ENCODE measurements around the gene ARHGAP12. TPM values are rescaled to one million over a fixed set of nuclear protein-coding genes. Genes with fewer than 3 reads are reported as not detected.

The ARHGAP12 gene
- total RNA-seq, 1 experiment from 2014 or later = 51.9 TPM

- Histone ChIP-seq H3K27me3 (ENCODE audit: insufficient read depth, low read depth) (no peaks in the 10 kb centered on the region), H3K27ac (no peak overlapping the region), H2AFZ (no peak overlapping the region), H4K20me1 (ENCODE audit: insufficient read depth) (no peaks in the 10 kb centered on the region), H3K4me1 (replicated peaks; ENCODE audit: insufficient read depth) (0 out of 2 replicates have a peak, but pooled peaks cover under 1% of the 10 kb centered on the region), H3K4me2 (no peak overlapping the region), H3F3A (ENCODE audit: insufficient read depth, low read depth) (no peaks in the 10 kb centered on the region; the same call in 1 of the 2 replicates), H3K9me2 (ENCODE audit: insufficient read depth) (no peaks in the 10 kb centered on the region), H3K9me3 (ENCODE audit: insufficient read depth, low read depth) (no peaks in the 10 kb centered on the region), H3K36me3 (ENCODE audit: low read depth) (no peaks in the 10 kb centered on the region), H3K79me2 (ENCODE audit: low read depth) (no peaks in the 10 kb centered on the region), H3K4me3 (no peak overlapping the region)
- intact Hi-C loops (cut with micrococcal nuclease; ENCODE audit: unreplicated experiment) = no loop called here
- no TSS peak for BruUV-seq (replicated peaks)
- CTCF ChIA-PET = no interaction called here
- TF ChIP-seq EZH2 (IDR thresholded peaks at IDR 0.05; ENCODE audit: low read depth) (no peak), CTCF (conservative IDR thresholded peaks at IDR 0.05) (no peak)
- POLR2A ChIA-PET (ENCODE audit: unreplicated experiment) = interaction anchor here (0.5 kb wide), 1 partner anchor 1831 kb away, joined by 3 read pairs; no protein-coding TSS in a partner anchor
- DNase-seq = no peak
Measured at GRCh38 chr10:31765541-31765940, 163.1 kb downstream of the ARHGAP12 start.

- Histone ChIP-seq H3K9me2 (ENCODE audit: insufficient read depth) (no peaks in the 10 kb centered on the region), H3K9me3 (ENCODE audit: insufficient read depth, low read depth) (no peaks in the 10 kb centered on the region), H3K79me2 (ENCODE audit: low read depth) (no peaks in the 10 kb centered on the region), H4K20me1 (ENCODE audit: insufficient read depth) (no peaks in the 10 kb centered on the region), H3K27me3 (ENCODE audit: insufficient read depth, low read depth) (no peaks in the 10 kb centered on the region), H3K27ac (no peak overlapping the region), H3K4me3 (no peak overlapping the region), H3F3A (ENCODE audit: insufficient read depth, low read depth) (peaks cover 3% of the 10 kb centered on the region; the same call in 1 of the 2 replicates), H3K36me3 (ENCODE audit: low read depth) (no peaks in the 10 kb centered on the region), H3K4me2 (no peak overlapping the region), H2AFZ (no peak overlapping the region), H3K4me1 (replicated peaks; ENCODE audit: insufficient read depth) (0 out of 2 replicates have a peak, but pooled peaks cover 4% of the 10 kb centered on the region)
- CTCF ChIA-PET = no interaction called here
- intact Hi-C loops (cut with micrococcal nuclease; ENCODE audit: unreplicated experiment) = no loop called here
- DNase-seq = no peak
- TF ChIP-seq EZH2 (IDR thresholded peaks at IDR 0.05; ENCODE audit: low read depth) (no peak), CTCF (conservative IDR thresholded peaks at IDR 0.05) (no peak)
- no TSS peak for BruUV-seq (replicated peaks)
- POLR2A ChIA-PET (ENCODE audit: unreplicated experiment) = no interaction called here
Measured at GRCh38 chr10:31762316-31762715, 166.3 kb downstream of the ARHGAP12 start.

- Histone ChIP-seq H3K4me2 (no peak overlapping the region), H2AFZ (no peak overlapping the region), H3F3A (ENCODE audit: insufficient read depth, low read depth) (peaks cover 3% of the 10 kb centered on the region; the same call in 1 of the 2 replicates), H3K4me3 (no peak overlapping the region), H3K36me3 (ENCODE audit: low read depth) (no peaks in the 10 kb centered on the region), H3K9me3 (ENCODE audit: insufficient read depth, low read depth) (no peaks in the 10 kb centered on the region), H3K27ac (no peak overlapping the region), H3K9me2 (ENCODE audit: insufficient read depth) (no peaks in the 10 kb centered on the region), H4K20me1 (ENCODE audit: insufficient read depth) (no peaks in the 10 kb centered on the region), H3K4me1 (replicated peaks; ENCODE audit: insufficient read depth) (0 out of 2 replicates have a peak, but pooled peaks cover 4% of the 10 kb centered on the region), H3K27me3 (ENCODE audit: insufficient read depth, low read depth) (no peaks in the 10 kb centered on the region), H3K79me2 (ENCODE audit: low read depth) (no peaks in the 10 kb centered on the region)
- TF ChIP-seq EZH2 (IDR thresholded peaks at IDR 0.05; ENCODE audit: low read depth) = no peak
- no peak for TF ChIP-seq CTCF (conservative IDR thresholded peaks at IDR 0.05)
- no TSS peak for BruUV-seq (replicated peaks)
- intact Hi-C loops (cut with micrococcal nuclease; ENCODE audit: unreplicated experiment) = no loop called here
- no peak for DNase-seq
- CTCF ChIA-PET = no interaction called here
- POLR2A ChIA-PET (ENCODE audit: unreplicated experiment) = interaction anchor here (0.7 kb wide), 1 partner anchor 12 kb away, joined by 4 read pairs; no protein-coding TSS in a partner anchor
Measured at GRCh38 chr10:31761156-31761555, 167.5 kb downstream of the ARHGAP12 start.
